Prostate gland (tissue), 2 donors: ENCODE measurements around the gene TMEM272.

ENCODE experiments used
- POLR2A ChIP-seq: fragments of 450-650 bp; IDR thresholded peaks from one replicate; pipeline ENCODE4 v1.6.1; 2016; ENCODE audit warnings: antibody characterized with exemption, mild to moderate bottlenecking
- TF ChIP-seq, protein P1 (sequence below), 4 experiments: fragments of 200-600 bp in 2 of 4; fragments of 450-650 bp in 2 of 4; sonication (generic) in 2 of 4; IDR thresholded peaks; 1 replicate in 3 of 4; 2 replicates in 1 of 4; pipeline ENCODE4 v1.5.1; 2016 to 2019; ENCODE audit warnings: antibody characterized with exemption in 4 of 4, mild to moderate bottlenecking in 2 of 4, moderate library complexity in 2 of 4

DNA sequence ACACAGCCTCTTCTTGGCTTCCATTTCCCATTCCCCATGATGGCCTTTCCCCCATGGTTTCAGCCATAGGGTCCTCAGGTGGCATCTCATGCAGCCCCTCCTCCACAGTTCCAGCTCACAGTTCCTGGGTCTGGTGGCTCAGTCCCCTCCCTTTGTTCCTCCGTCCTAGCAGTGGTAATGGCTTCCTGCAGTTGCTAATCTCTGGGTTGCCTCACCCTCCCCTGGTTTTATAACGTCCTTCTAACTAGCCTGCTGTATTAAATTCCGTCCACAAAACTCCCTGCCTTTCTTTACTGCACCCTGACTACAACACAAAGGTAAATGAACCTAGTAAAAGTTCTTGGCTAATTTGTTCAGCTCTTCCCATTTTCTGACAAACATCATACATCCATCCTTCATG lies 47.7 kb upstream of the TMEM272 start:
- TF ChIP-seq, protein P1, sequence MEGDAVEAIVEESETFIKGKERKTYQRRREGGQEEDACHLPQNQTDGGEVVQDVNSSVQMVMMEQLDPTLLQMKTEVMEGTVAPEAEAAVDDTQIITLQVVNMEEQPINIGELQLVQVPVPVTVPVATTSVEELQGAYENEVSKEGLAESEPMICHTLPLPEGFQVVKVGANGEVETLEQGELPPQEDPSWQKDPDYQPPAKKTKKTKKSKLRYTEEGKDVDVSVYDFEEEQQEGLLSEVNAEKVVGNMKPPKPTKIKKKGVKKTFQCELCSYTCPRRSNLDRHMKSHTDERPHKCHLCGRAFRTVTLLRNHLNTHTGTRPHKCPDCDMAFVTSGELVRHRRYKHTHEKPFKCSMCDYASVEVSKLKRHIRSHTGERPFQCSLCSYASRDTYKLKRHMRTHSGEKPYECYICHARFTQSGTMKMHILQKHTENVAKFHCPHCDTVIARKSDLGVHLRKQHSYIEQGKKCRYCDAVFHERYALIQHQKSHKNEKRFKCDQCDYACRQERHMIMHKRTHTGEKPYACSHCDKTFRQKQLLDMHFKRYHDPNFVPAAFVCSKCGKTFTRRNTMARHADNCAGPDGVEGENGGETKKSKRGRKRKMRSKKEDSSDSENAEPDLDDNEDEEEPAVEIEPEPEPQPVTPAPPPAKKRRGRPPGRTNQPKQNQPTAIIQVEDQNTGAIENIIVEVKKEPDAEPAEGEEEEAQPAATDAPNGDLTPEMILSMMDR (IDR thresholded peaks at IDR 0.05) = no peak
- TF ChIP-seq POLR2A = no peak
